Endodermal cell (in vitro differentiated cells): ENCODE results near the gene TMEM44. TPM values are rescaled to one million over a fixed set of nuclear protein-coding genes. Genes with fewer than 3 reads are reported as not detected.

Experiments
- DNase-seq: peaks from one replicate; pipeline ENCODE4 v3.0.0-alpha.2; 2017
- H3K27ac ChIP-seq: 2 replicates; pipeline ENCODE4 v1.5.1; 2013; ENCODE audit warnings: mild to moderate bottlenecking, low read depth, low read length, moderate library complexity
- H3K27me3 ChIP-seq: 2 replicates; pipeline ENCODE4 v1.6.1; 2013; ENCODE audit warnings: mild to moderate bottlenecking, low read length, moderate library complexity; ENCODE audit not compliant: insufficient read depth, control insufficient read depth, poor library complexity, severe bottlenecking
- H3K36me3 ChIP-seq: 2 replicates; pipeline ENCODE4 v1.7.0; 2013; ENCODE audit warnings: mild to moderate bottlenecking, low read length, moderate library complexity; ENCODE audit not compliant: control insufficient read depth, insufficient read depth
- H3K4me1 ChIP-seq: one replicate; pipeline ENCODE4 v1.7.0; 2013; ENCODE audit warnings: low read length; ENCODE audit not compliant: control insufficient read depth, insufficient read depth
- H3K4me3 ChIP-seq: 2 replicates; pipeline ENCODE4 v1.5.1; 2013; ENCODE audit warnings: mild to moderate bottlenecking, low read length, moderate library complexity
- H3K9ac ChIP-seq: 2 replicates; pipeline ENCODE4 v1.6.1; 2013; ENCODE audit warnings: mild to moderate bottlenecking, low read length, moderate library complexity; ENCODE audit not compliant: poor library complexity, severe bottlenecking; ENCODE audit errors: extremely low read depth
- H3K9me3 ChIP-seq: 2 replicates; pipeline ENCODE4 v1.6.1; 2013; ENCODE audit warnings: mild to moderate bottlenecking, low read length, moderate library complexity; ENCODE audit not compliant: control insufficient read depth
- H3K27ac Mint-ChIP-seq: 2 replicates; pipeline ENCODE4 v1.8.0; 2020; ENCODE audit warnings: mixed read lengths
- H3K27me3 Mint-ChIP-seq: 2 replicates; pipeline ENCODE4 v1.8.0; 2021; ENCODE audit warnings: mild to moderate bottlenecking, mixed read lengths; ENCODE audit not compliant: insufficient read depth
- H3K36me3 Mint-ChIP-seq: 2 replicates; pipeline ENCODE4 v1.8.0; 2020; ENCODE audit warnings: low read depth, mixed read lengths
- H3K4me1 Mint-ChIP-seq: 2 replicates; pipeline ENCODE4 v1.8.0; 2020; ENCODE audit warnings: mixed read lengths
- H3K4me3 Mint-ChIP-seq: 2 replicates; pipeline ENCODE4 v1.8.0; 2020; ENCODE audit warnings: mild to moderate bottlenecking, moderate library complexity, mixed read lengths
- H3K9me3 Mint-ChIP-seq: 2 replicates; pipeline ENCODE4 v1.8.0; 2020; ENCODE audit warnings: mild to moderate bottlenecking, mixed read lengths
- CTCF ChIP-seq: fragments of 200-600 bp; sonication (generic); conservative IDR thresholded peaks from 2 replicates; pipeline ENCODE4 v1.5.0; 2021; ENCODE audit warnings: antibody characterized with exemption, mild to moderate bottlenecking
- WGBS, 2 experiments: methylation state at CpG; one replicate each; pipeline versions ENCODE4 v1.1.5 to v1.1.7; 2013; ENCODE audit warnings: missing lambda C conversion rate in 2 of 2, mixed read lengths in 1 of 2; ENCODE audit not compliant: insufficient coverage in 1 of 2, insufficient read length in 1 of 2; 5-methylcytosine and 5-hydroxymethylcytosine counted together
- total RNA-seq, 2 donors: library from RNA; stranded (reverse); fragmentation: NEBNext Ultra II Directional in 1 of 2; extraction: Animal tissue kit (Norgen Biotek cat#: 25700) in 1 of 2; gene quantifications; 2 replicates in 1 of 2; 3 replicates in 1 of 2; pipeline ENCODE4 v1.2.1, GENCODE V29; 2021

TMEM44 gene
- total RNA-seq, 2 donors from 2014 or later, result 31.0 to 34.4 TPM

- Histone ChIP-seq H3K36me3 (no peaks in the 10 kb centered on the region), H3K27ac (no peak overlapping the region), H3K4me3 (no peak overlapping the region), H3K9ac (no peak overlapping the region), H3K4me1 (peaks cover 7% of the 10 kb centered on the region), H3K9me3 (peaks cover 4% of the 10 kb centered on the region), H3K27me3 (no peaks in the 10 kb centered on the region)
- no peak overlapping the region for H3K4me3 Mint-ChIP-seq
- no peak overlapping the region for H3K27ac Mint-ChIP-seq
- H3K9me3 Mint-ChIP-seq, result no peaks in the 10 kb centered on the region
- WGBS, 2 experiments, result 95 to 100% methylated on average over 2 of the region's 2 CpGs
- peaks cover 12% of the 10 kb centered on the region for H3K4me1 Mint-ChIP-seq
- H3K27me3 Mint-ChIP-seq, result peaks cover 10% of the 10 kb centered on the region
- H3K36me3 Mint-ChIP-seq, result no peaks in the 10 kb centered on the region
- TF ChIP-seq CTCF, result no peak
- DNase-seq, result no peak
These were observed 70.2 kb downstream of the TMEM44 start for GRCh38 chr3:194562986-194563385.

- H3K27me3 ChIP-seq, result no peaks in the 10 kb centered on the region
- 96 to 99% methylated on average over 7 of the region's 7 CpGs for WGBS, 2 experiments
- no peaks in the 10 kb centered on the region for H3K36me3 Mint-ChIP-seq
- H3K4me1 ChIP-seq, result peaks cover 7% of the 10 kb centered on the region
- no peak for TF ChIP-seq CTCF
- H3K27me3 Mint-ChIP-seq, result peaks cover 10% of the 10 kb centered on the region
- H3K9me3 ChIP-seq, result no peaks in the 10 kb centered on the region
- H3K9me3 Mint-ChIP-seq, result no peaks in the 10 kb centered on the region
- no peak overlapping the region for H3K9ac ChIP-seq
- no peak overlapping the region for H3K4me3 Mint-ChIP-seq
- no peaks in the 10 kb centered on the region for H3K36me3 ChIP-seq
- H3K4me1 Mint-ChIP-seq, result peaks cover 19% of the 10 kb centered on the region
- no peak overlapping the region for H3K4me3 ChIP-seq
- H3K27ac ChIP-seq, result no peak overlapping the region
- DNase-seq, result no peak
- no peak overlapping the region for H3K27ac Mint-ChIP-seq
These were observed 71.8 kb downstream of the TMEM44 start for GRCh38 chr3:194561306-194561974.

- Histone ChIP-seq H3K27ac (no peak overlapping the region), H3K9ac (no peak overlapping the region), H3K4me3 (no peak overlapping the region), H3K27me3 (no peaks in the 10 kb centered on the region), H3K9me3 (no peaks in the 10 kb centered on the region), H3K4me1 (peaks cover 3% of the 10 kb centered on the region), H3K36me3 (no peaks in the 10 kb centered on the region)
- no peaks in the 10 kb centered on the region for H3K9me3 Mint-ChIP-seq
- no peak for DNase-seq
- H3K27ac Mint-ChIP-seq, result no peak overlapping the region
- peaks cover 30% of the 10 kb centered on the region for H3K4me1 Mint-ChIP-seq
- H3K27me3 Mint-ChIP-seq, result peaks cover 10% of the 10 kb centered on the region
- no peak overlapping the region for H3K4me3 Mint-ChIP-seq
- H3K36me3 Mint-ChIP-seq, result no peaks in the 10 kb centered on the region
- 94 to 100% methylated on average over 2 to 7 of the region's 7 CpGs for WGBS, 2 experiments
- TF ChIP-seq CTCF, result no peak
These were observed 73.2 kb downstream of the TMEM44 start for GRCh38 chr3:194560047-194560446.
